Neural crest cell (in vitro differentiated cells): Measurements from ENCODE around the gene PAK4. TPM values are rescaled to one million over a fixed set of nuclear protein-coding genes. Genes with fewer than 3 reads are reported as not detected.

Experiments
- DNase-seq: peaks from one replicate; pipeline ENCODE4 v3.0.0; 2021; ENCODE audit warnings: low read depth, mixed read lengths, low spot score
- H3K27ac Mint-ChIP-seq: one replicate; pipeline ENCODE4 v1.8.0; 2021; ENCODE audit warnings: mild to moderate bottlenecking, mixed read lengths; ENCODE audit not compliant: unreplicated experiment
- H3K27me3 Mint-ChIP-seq: 2 replicates; pipeline ENCODE4 v1.8.0; 2021; ENCODE audit warnings: low read depth, mild to moderate bottlenecking, mixed read lengths
- H3K36me3 Mint-ChIP-seq: 2 replicates; pipeline ENCODE4 v1.8.0; 2021; ENCODE audit warnings: low read depth, mild to moderate bottlenecking, mixed read lengths
- H3K4me1 Mint-ChIP-seq: 2 replicates; pipeline ENCODE4 v1.8.0; 2021; ENCODE audit warnings: mixed read lengths
- H3K4me3 Mint-ChIP-seq: one replicate; pipeline ENCODE4 v1.8.0; 2021; ENCODE audit warnings: mild to moderate bottlenecking, mixed read lengths
- H3K9me3 Mint-ChIP-seq: 2 replicates; pipeline ENCODE4 v1.8.0; 2021; ENCODE audit warnings: mixed read lengths
- total RNA-seq: library from RNA; stranded (reverse); gene quantifications from 2 replicates; pipeline ENCODE4 v1.2.1, GENCODE V29; 2021
- TF ChIP-seq, protein P1 (sequence below): fragments of 200-600 bp; sonication (generic); conservative IDR thresholded peaks from 2 replicates; pipeline ENCODE4 v1.5.0; 2021; ENCODE audit warnings: antibody characterized with exemption, mild to moderate bottlenecking

PAK4 gene
- total RNA-seq, 1 donor from 2014 or later: 54.4 TPM

DNA sequence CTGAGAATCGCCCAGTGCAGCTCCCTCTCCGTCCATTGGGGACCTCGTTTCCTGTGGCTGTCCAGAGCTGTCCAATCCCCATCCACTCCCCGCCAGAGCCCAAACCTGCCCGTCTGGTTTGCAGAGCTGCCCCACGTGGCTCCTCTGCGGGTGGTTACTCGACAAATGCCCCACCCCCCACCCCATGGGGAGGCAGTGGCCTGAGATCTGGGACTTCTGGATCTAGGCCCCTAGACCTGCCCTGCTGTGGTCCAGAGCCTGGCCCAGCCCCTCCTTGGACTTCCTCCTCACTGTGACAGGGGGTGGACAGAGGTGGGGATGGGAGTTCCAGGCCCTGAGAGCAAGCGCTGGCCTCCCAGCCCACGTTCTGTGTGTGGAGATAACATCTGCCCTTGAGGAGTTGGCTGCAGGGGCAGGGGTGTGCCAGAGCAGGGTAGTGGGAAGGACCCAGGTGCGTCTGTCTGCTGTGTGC is 29.1 kb downstream of the PAK4 start:
- H3K9me3 Mint-ChIP-seq: no peaks in the 10 kb centered on the region
- TF ChIP-seq, protein P1, sequence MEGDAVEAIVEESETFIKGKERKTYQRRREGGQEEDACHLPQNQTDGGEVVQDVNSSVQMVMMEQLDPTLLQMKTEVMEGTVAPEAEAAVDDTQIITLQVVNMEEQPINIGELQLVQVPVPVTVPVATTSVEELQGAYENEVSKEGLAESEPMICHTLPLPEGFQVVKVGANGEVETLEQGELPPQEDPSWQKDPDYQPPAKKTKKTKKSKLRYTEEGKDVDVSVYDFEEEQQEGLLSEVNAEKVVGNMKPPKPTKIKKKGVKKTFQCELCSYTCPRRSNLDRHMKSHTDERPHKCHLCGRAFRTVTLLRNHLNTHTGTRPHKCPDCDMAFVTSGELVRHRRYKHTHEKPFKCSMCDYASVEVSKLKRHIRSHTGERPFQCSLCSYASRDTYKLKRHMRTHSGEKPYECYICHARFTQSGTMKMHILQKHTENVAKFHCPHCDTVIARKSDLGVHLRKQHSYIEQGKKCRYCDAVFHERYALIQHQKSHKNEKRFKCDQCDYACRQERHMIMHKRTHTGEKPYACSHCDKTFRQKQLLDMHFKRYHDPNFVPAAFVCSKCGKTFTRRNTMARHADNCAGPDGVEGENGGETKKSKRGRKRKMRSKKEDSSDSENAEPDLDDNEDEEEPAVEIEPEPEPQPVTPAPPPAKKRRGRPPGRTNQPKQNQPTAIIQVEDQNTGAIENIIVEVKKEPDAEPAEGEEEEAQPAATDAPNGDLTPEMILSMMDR: peak; percentile 22
- H3K4me3 Mint-ChIP-seq: no peak overlapping the region
- no peaks in the 10 kb centered on the region for H3K27me3 Mint-ChIP-seq
- peaks cover 24% of the 10 kb centered on the region for H3K4me1 Mint-ChIP-seq
- peaks cover 4% of the 10 kb centered on the region for H3K36me3 Mint-ChIP-seq
- peak overlapping the region; percentile 57 for H3K27ac Mint-ChIP-seq
- no peak for DNase-seq

DNA sequence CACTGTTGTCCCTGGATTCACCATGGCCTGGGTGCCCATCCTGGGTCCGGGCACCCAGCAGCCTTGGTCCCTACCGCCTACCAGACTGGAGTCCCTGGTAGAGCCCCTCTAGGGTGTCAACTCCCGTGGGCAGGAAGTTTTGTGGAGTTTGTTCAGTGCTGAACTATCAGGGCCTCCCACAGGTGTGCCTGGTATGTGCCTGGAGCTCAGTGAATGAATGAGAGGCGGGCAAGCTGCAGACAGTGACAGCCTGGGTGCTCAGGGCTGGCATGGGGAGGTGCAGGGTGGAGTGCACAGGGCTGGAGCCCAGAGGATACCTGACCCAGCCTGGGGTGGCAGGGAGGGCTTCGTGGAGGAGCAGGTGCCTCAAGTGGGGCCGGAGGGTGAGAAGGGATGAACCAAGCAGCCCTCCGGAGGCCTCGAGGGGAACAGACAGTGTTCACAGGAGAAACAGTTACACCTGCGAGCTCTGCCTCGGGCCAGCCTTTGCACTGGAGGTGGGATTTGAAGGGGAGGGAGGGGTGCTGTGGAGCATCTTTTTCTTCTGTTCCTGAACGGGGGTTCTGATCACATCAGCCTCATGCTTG is 29.6 kb downstream of the PAK4 start:
- TF ChIP-seq, protein P1: no peak

DNA sequence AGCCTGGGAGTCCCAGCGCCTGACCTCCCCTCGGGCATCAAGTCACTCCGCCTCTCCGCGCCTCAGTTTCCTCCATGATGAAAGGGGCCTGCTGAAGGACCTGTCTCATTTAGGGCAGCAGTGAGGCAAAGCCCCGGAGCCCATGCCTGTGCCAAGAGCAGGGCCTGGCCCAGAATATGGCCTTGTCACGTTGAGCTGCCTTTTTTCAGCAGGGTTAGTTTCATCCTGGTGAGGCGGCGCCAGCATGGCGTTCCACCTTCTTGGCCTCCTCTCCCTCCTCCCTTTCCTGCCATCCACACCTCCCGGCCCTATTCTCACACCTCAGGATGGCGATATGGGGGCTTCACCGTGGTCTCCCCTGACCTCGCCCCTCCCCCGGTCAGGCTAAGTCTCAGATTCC is 30.2 kb downstream of the PAK4 start:
- no peak overlapping the region for H3K4me3 Mint-ChIP-seq
- H3K27me3 Mint-ChIP-seq: no peaks in the 10 kb centered on the region
- H3K9me3 Mint-ChIP-seq: no peaks in the 10 kb centered on the region
- TF ChIP-seq, protein P1: no peak
- peaks cover 4% of the 10 kb centered on the region for H3K36me3 Mint-ChIP-seq
- H3K27ac Mint-ChIP-seq: peak overlapping the region; percentile 50
- DNase-seq: no peak
- peaks cover 23% of the 10 kb centered on the region for H3K4me1 Mint-ChIP-seq

More for the DNA sequence above, 29.6 kb downstream of the PAK4 start:
- DNase-seq: no peak
- H3K9me3 Mint-ChIP-seq: no peaks in the 10 kb centered on the region
- peaks cover 4% of the 10 kb centered on the region for H3K36me3 Mint-ChIP-seq
- H3K27me3 Mint-ChIP-seq: no peaks in the 10 kb centered on the region
- H3K4me1 Mint-ChIP-seq: peaks cover 24% of the 10 kb centered on the region
- no peak overlapping the region for H3K4me3 Mint-ChIP-seq
- no peak overlapping the region for H3K27ac Mint-ChIP-seq

DNA sequence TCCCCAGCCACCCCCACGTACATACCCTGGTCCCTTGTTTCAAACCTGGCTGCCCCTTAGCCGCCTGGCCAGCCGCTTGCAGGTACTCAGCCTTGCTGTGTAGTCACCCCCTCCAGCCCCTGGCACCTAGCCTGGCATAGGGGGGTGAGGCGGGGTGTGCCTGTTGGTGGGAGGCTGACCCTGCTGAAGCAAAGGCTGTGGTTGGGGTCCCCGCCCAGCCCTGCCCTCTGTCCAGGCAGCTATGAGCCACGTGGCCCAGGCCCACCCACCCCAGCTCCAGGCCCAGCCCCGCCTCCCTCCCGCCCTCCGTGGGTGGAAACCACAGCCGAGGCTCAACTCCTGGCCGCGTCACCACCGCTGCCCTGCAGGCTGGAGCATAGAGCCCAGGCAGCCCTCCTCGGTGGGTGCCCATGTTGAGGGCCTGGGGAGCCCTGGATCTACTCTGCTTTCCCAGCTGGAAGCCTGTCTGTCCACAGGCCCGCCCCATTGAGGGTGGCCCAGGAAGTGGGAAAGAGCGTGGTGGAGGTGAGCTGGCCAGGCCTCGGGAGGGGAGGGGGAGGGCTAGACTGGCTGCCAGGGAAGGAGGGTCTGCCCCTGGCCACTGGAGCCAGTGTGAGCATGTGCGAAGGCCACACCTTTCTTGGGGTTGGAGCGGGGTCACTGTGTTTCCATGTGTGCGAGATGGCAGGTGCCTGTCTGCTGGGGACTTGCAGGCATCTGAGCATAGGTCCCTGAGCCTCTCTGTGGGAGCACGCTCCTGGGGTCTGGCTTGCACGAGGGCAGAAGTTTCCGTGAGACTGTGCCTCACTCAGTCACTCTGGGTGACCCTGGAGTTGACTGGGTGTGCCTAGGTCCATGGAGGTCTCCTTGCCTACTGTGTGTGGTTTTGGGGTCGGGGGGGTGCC is 31.0 kb downstream of the PAK4 start:
- Mint-ChIP-seq H3K36me3 (peaks cover 4% of the 10 kb centered on the region), H3K4me3 (no peak overlapping the region), H3K4me1 (peaks cover 19% of the 10 kb centered on the region), H3K27me3 (no peaks in the 10 kb centered on the region), H3K9me3 (no peaks in the 10 kb centered on the region), H3K27ac (no peak overlapping the region)
- DNase-seq: no peak
- TF ChIP-seq, protein P1: no peak

DNA sequence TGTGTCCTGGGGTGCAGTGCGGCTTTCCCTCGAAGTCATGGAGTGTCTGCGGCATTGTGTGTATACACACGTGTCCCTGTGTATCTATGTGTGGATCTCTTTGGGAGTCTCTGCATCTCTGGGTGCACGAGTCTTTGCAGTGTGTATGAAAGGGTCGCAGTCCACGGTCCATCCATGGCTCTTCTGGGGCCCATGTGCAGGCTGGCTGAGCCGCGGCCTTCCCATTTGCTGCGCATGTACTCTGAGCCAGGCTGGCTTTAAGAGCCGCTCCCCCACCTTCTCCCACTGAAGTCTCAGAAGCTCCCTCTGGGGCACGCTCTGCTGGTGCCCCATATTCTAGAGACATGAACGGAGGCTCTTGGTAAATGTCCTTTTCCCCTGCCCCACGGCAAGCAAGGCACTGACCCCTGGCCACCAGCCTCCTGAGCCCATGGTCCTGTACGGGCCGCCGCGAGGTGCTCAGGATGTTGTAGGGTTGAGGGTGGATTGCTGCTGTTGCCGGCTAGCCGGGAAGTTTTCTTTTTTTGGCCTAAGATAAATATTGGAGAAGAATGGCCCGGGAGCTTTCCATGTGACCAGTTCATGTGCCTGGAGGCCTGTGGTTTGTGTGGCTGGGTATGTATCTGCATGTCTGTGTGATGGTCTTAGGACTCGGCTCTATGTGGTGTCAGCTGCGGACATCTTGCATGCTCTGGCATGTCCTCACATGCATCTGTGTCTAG is 31.9 kb downstream of the PAK4 start:
- no peak for DNase-seq
- H3K27ac Mint-ChIP-seq: peak overlapping the region; percentile 60
- no peaks in the 10 kb centered on the region for H3K9me3 Mint-ChIP-seq
- H3K36me3 Mint-ChIP-seq: peaks cover 4% of the 10 kb centered on the region
- TF ChIP-seq, protein P1: no peak
- no peaks in the 10 kb centered on the region for H3K27me3 Mint-ChIP-seq
- no peak overlapping the region for H3K4me3 Mint-ChIP-seq
- H3K4me1 Mint-ChIP-seq: peaks cover 19% of the 10 kb centered on the region
